ENCODE results near the gene PPT2.

DNA sequence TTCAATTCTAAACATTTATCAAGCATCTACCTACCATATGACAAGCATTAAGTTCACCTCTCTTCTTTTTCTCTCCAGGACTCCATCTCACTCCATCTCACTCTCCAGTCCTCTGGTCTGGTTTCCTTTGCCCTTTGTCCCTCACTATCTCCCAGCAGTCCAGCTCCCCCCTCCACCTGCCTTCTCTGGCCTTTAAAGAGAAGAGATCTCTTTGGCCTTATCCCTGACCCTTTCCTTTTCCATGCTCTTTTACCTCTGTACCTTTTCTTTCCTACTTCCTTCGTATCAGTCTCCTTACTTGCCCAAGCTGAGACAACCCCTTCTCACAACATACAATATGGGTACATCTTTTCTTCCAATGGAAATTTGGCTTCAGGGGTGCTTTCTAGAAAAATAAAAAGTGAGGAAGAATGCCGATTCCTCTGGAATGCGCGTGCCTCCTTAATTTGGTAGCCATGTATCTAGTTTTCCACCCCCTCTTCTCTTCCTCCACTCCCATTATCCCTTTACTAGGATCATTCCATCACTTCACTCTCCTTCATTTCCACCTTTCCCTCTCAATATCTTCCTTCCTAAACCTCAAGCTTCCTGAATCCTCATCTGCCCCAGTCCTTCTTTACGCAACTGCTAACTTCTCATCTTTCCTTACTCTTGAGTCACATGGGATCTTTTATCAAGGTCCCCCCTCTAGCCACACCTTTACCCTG lies 22.7 kb downstream of the PPT2 start:
- TF ChIP-seq CTCF (conservative IDR thresholded peaks at IDR 0.05), result no peak
- no peak for TF ChIP-seq EZH2 (IDR thresholded peaks at IDR 0.05; ENCODE audit: low read depth)

All from PC-9 (cell line).